Measurements from ENCODE around the gene PTPRO. TPM values are rescaled to one million over a fixed set of nuclear protein-coding genes. Genes with fewer than 3 reads are reported as not detected.

The PTPRO gene
- total RNA-seq, 4 donors from 2014 or later = 1.2 to 4.1 (median 2.1) TPM

DNA sequence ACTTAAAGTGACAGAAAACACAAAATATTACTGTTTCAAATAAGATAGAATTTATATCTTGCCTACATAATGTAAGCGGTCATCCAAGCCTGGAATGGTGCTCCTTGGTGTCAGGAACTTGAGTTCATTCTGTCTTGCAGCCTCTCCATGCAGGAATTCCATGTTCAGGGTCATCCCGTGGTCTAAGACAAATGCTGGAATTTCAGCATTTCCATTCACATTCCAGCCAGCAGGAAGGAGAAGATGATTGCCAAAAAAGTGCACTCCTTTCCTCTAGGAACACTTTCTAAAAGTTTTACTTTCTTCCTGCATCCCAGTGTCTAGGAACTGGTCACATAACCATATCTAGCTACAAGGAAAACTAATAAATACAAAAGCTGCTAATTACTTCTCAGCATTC is 106.3 kb downstream of the PTPRO start:
- TF ChIP-seq, protein P1, sequence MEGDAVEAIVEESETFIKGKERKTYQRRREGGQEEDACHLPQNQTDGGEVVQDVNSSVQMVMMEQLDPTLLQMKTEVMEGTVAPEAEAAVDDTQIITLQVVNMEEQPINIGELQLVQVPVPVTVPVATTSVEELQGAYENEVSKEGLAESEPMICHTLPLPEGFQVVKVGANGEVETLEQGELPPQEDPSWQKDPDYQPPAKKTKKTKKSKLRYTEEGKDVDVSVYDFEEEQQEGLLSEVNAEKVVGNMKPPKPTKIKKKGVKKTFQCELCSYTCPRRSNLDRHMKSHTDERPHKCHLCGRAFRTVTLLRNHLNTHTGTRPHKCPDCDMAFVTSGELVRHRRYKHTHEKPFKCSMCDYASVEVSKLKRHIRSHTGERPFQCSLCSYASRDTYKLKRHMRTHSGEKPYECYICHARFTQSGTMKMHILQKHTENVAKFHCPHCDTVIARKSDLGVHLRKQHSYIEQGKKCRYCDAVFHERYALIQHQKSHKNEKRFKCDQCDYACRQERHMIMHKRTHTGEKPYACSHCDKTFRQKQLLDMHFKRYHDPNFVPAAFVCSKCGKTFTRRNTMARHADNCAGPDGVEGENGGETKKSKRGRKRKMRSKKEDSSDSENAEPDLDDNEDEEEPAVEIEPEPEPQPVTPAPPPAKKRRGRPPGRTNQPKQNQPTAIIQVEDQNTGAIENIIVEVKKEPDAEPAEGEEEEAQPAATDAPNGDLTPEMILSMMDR (IDR thresholded peaks at IDR 0.05) = no peak
- no peak for TF ChIP-seq POLR2A (IDR thresholded peaks at IDR 0.05)
- Histone ChIP-seq H3K4me1 (no peaks in the 10 kb centered on the region), H3K4me3 (no peak overlapping the region), H3K36me3 (no peaks in the 10 kb centered on the region), H3K27ac (no peak overlapping the region), H3K9me3 (no peaks in the 10 kb centered on the region), H3K27me3 (no peaks in the 10 kb centered on the region)
- DNase-seq = no peak

DNA sequence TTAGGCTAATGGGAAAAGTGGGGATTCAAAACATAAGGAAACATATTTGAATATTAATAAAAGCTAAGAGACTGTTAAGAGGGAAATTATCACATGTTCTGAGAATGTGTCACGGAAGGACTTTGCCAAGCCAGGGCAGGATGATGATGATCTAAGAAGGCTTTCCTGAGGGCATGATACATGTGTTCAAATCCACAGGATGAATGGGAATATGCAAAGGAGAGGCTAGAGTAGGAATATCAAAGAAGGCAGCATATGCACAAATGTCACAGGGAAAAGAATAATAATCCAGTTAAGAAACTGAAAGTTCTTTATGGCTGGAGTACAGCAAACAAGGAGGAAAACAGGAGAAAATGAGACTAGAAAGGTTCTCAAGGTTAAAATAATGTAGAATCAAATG is 107.0 kb downstream of the PTPRO start:
- no peaks in the 10 kb centered on the region for H3K4me1 ChIP-seq
- no peak overlapping the region for H3K27ac ChIP-seq
- H3K27me3 ChIP-seq = no peaks in the 10 kb centered on the region
- H3K9me3 ChIP-seq = no peaks in the 10 kb centered on the region
- no peak for DNase-seq
- H3K36me3 ChIP-seq = no peaks in the 10 kb centered on the region
- no peak overlapping the region for H3K4me3 ChIP-seq
- TF ChIP-seq POLR2A (IDR thresholded peaks at IDR 0.05) = no peak
- TF ChIP-seq, protein P1 (IDR thresholded peaks at IDR 0.05) = no peak

DNA sequence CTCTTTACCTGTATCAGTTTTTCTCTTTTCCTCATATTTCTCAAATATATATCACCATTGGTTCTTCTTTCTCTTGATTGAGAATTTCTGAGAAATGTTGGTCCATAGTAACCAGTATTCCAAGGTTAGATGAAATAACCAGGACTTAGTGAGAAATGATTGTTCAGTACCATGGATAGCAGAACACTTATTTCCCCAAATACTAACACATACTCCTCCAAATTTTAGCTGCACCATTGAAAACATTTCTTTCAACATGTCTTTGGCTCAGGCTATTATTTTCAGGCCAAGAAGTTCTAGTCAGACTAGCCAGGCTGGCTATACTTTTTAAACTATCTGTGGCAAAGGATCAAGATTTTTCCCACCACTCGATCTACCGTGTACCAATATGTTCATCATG is 113.3 kb downstream of the PTPRO start:
- no peak for TF ChIP-seq POLR2A (IDR thresholded peaks at IDR 0.05)
- TF ChIP-seq, protein P1 (IDR thresholded peaks at IDR 0.05) = no peak

DNA sequence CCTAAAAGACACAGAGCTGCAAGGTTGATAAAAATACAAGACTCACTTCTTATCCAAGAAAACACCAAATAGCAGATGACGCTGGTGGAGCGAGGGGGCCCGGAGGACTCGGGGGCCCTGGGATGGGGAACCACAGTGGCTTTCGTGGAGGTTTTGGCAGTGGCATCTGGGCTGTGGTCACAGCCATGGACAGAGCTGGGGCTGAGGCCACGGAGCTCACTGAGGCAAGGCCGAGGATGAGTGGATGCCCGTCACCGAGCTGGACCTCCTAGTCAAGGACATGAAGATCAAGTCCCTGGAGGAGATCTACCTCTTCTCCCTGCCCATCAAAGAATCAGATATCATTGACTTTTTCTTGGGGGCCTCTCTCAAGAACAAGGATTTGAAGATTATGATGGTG is 117.2 kb downstream of the PTPRO start:
- TF ChIP-seq, protein P1 (IDR thresholded peaks at IDR 0.05) = no peak
- no peak for TF ChIP-seq POLR2A (IDR thresholded peaks at IDR 0.05)
- Histone ChIP-seq H3K9me3 (no peaks in the 10 kb centered on the region), H3K27me3 (no peaks in the 10 kb centered on the region), H3K4me3 (no peak overlapping the region), H3K4me1 (no peaks in the 10 kb centered on the region), H3K27ac (no peak overlapping the region), H3K36me3 (no peaks in the 10 kb centered on the region)
- DNase-seq = no peak

More for the DNA sequence above, 113.3 kb downstream of the PTPRO start:
- Histone ChIP-seq H3K4me3 (no peak overlapping the region), H3K27me3 (no peaks in the 10 kb centered on the region), H3K4me1 (no peaks in the 10 kb centered on the region), H3K9me3 (no peaks in the 10 kb centered on the region), H3K36me3 (no peaks in the 10 kb centered on the region), H3K27ac (no peak overlapping the region)
- DNase-seq = no peak

DNA sequence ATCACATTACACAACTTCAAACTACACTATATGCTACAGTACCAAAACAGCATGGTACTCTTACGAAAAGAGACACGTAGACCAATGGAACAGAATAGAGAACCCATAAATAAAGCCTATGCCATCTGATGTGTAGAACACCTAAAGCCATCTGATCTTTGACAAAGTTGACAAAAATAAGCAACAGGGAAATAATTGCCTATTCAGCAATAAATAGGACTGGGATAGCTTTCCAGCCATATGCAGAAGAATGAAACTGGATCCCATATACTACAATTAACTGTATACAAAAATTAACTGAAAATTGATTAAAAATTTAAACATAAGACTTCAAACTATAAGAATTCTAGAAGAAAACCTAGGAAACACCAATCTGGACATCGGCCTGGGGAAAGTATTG is 120.7 kb downstream of the PTPRO start:
- TF ChIP-seq, protein P1 (IDR thresholded peaks at IDR 0.05) = no peak
- no peak for TF ChIP-seq POLR2A (IDR thresholded peaks at IDR 0.05)
- no peak overlapping the region for H3K27ac ChIP-seq

DNA sequence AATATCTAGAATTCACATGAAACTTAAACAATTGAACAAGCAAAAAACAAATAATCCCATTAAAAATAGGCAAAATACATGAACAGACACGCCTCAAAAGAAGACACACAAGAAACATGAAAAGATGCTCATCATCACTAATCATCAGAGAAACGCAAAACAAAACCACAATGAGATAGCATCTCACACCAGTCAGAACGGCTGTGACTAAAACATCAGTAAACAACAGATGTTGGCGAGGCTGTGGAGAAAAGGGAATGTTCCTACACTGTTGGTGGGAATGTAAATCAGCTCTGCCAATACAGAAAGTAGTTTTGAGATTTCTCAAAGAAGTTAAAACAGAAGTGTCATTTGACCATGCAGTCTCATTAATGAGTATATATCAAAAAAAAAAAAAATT is 121.3 kb downstream of the PTPRO start:
- Histone ChIP-seq H3K36me3 (no peaks in the 10 kb centered on the region), H3K9me3 (no peaks in the 10 kb centered on the region), H3K4me1 (no peaks in the 10 kb centered on the region), H3K27ac (no peak overlapping the region), H3K27me3 (no peaks in the 10 kb centered on the region), H3K4me3 (no peak overlapping the region)
- no peak for DNase-seq
- TF ChIP-seq, protein P1 (IDR thresholded peaks at IDR 0.05) = no peak
- TF ChIP-seq POLR2A (IDR thresholded peaks at IDR 0.05) = no peak

More for the DNA sequence above, 120.7 kb downstream of the PTPRO start:
- no peaks in the 10 kb centered on the region for H3K9me3 ChIP-seq
- no peak overlapping the region for H3K4me3 ChIP-seq
- no peaks in the 10 kb centered on the region for H3K4me1 ChIP-seq
- no peaks in the 10 kb centered on the region for H3K36me3 ChIP-seq
- no peak for DNase-seq
- H3K27me3 ChIP-seq = no peaks in the 10 kb centered on the region

Data from Peyer's patch (tissue), 4 donors.